Endothelial cell of umbilical vein (primary cell): ENCODE data around the gene TENM4. TPM values are rescaled to one million over a fixed set of nuclear protein-coding genes. Genes with fewer than 3 reads are reported as not detected.

Source experiments
- BruUV-seq: library from RNA; stranded (reverse); fragments of 400-500 nt; replicated peaks from 2 replicates; lab custom pipeline; 2021; lab: Mats Ljungman, UMichigan
- CTCF ChIA-PET: fragments of 300-600, 350-600 bp; sonication (Branson Sonifier 250); formaldehyde crosslinking; loops from one replicate; lab custom pipeline; 2021; ENCODE audit warnings: antibody characterized with exemption, inconsistent platforms; lab: Charles Lee
- POLR2A ChIA-PET: fragments of 300-600, 350-600 bp; sonication (Branson Sonifier 250); formaldehyde crosslinking; loops from one replicate; lab custom pipeline; 2021; ENCODE audit warnings: antibody characterized with exemption, inconsistent platforms; lab: Charles Lee
- DNase-seq: peaks from one replicate; pipeline ENCODE4 v3.0.0-alpha.2; 2011; ENCODE audit warnings: low read depth, low spot score
- FAIRE-seq: peaks from 2 replicates; lab custom pipeline; 2011; peaks lifted over from hg19 to GRCh38; lab: Jason Lieb, UNC
- H2AFZ ChIP-seq: 2 replicates; pipeline ENCODE4 v1.6.0; 2012; ENCODE audit warnings: low read depth, low read length, control low read depth, inconsistent platforms
- H3K27ac ChIP-seq: 2 replicates; pipeline ENCODE4 v1.5.1; 2011; ENCODE audit warnings: low read depth, mild to moderate bottlenecking, control low read depth, low read length, moderate library complexity; ENCODE audit not compliant: insufficient read depth
- H3K27me3 ChIP-seq, 2 experiments: 2 replicates each; pipeline versions ENCODE4 v1.6.0 to v1.6.1; 2011; ENCODE audit warnings: low read length in 2 of 2, mixed read lengths in 1 of 2; ENCODE audit not compliant: control insufficient read depth in 2 of 2, insufficient read depth in 2 of 2
- H3K36me3 ChIP-seq, 2 experiments: 2 replicates in 1 of 2; 3 replicates in 1 of 2; pipeline ENCODE4 v1.5.1; 2011; ENCODE audit warnings: low read length in 2 of 2, mild to moderate bottlenecking in 1 of 2, moderate library complexity in 1 of 2; ENCODE audit not compliant: control insufficient read depth in 2 of 2, insufficient read depth in 2 of 2; ENCODE audit errors: extremely low read depth in 1 of 2
- H3K4me1 ChIP-seq: 3 replicates; pipeline ENCODE4 v1.5.1; 2011; ENCODE audit warnings: mild to moderate bottlenecking, low read length; ENCODE audit not compliant: control insufficient read depth, insufficient read depth; ENCODE audit errors: extremely low read depth
- H3K4me2 ChIP-seq: 2 replicates; pipeline ENCODE4 v1.6.1; 2011; ENCODE audit warnings: low read length, control low read depth, mixed read lengths; ENCODE audit not compliant: insufficient read depth
- H3K4me3 ChIP-seq, 3 experiments: fragments of 200-600 bp in 1 of 3; sonication (generic), shearing (Covaris generic) in 1 of 3; replicated peaks in 1 of 3; 2 replicates each; pipeline ENCODE4 v1.5.1; 2011 to 2016; ENCODE audit warnings: control low read depth in 3 of 3, low read length in 3 of 3, mild to moderate bottlenecking in 2 of 3, inconsistent platforms in 1 of 3, low read depth in 1 of 3, moderate library complexity in 1 of 3; ENCODE audit not compliant: insufficient read depth in 1 of 3
- H3K79me2 ChIP-seq: 2 replicates; pipeline ENCODE4 v1.6.0; 2012; ENCODE audit warnings: low read length, inconsistent platforms; ENCODE audit not compliant: control insufficient read depth, insufficient read depth
- H3K9ac ChIP-seq: replicated peaks from 2 replicates; pipeline ENCODE3; 2011; ENCODE audit warnings: low read length, control low read depth; ENCODE audit not compliant: insufficient read depth; ENCODE audit errors: extremely low read depth
- H3K9me1 ChIP-seq: replicated peaks from 3 replicates; pipeline ENCODE4 v1.6.0; 2011; ENCODE audit warnings: mild to moderate bottlenecking, low read length; ENCODE audit not compliant: control insufficient read depth, insufficient read depth; ENCODE audit errors: extremely low read depth
- H3K9me3 ChIP-seq: replicated peaks from 2 replicates; pipeline ENCODE4 v1.5.1; 2012; ENCODE audit warnings: low read length, inconsistent platforms; ENCODE audit not compliant: control insufficient read depth, insufficient read depth
- H4K20me1 ChIP-seq: replicated peaks from 2 replicates; pipeline ENCODE3; 2011; ENCODE audit warnings: mild to moderate bottlenecking, low read length; ENCODE audit not compliant: control insufficient read depth, insufficient read depth; ENCODE audit errors: extremely low read depth
- CTCF ChIP-seq, 2 donors: IDR thresholded peaks; 1 replicate in 1 of 2; 2 replicates in 1 of 2; pipeline ENCODE4 v1.5.1; 2011; ENCODE audit warnings: low read length in 2 of 2, mild to moderate bottlenecking in 2 of 2, moderate library complexity in 2 of 2, control low read depth in 1 of 2, inconsistent platforms in 1 of 2, low read depth in 1 of 2; ENCODE audit not compliant: insufficient read depth in 1 of 2; ENCODE audit errors: extremely low read depth in 1 of 2
- EZH2 ChIP-seq: IDR thresholded peaks from 2 replicates; pipeline ENCODE4 v1.6.1; 2012; ENCODE audit warnings: borderline replicate concordance, low read depth, mild to moderate bottlenecking, moderate library complexity, low read length, inconsistent platforms; ENCODE audit not compliant: severe bottlenecking
- FOS ChIP-seq: IDR thresholded peaks from 2 replicates; pipeline ENCODE4 v1.6.1; 2011; ENCODE audit warnings: mild to moderate bottlenecking, low read length, moderate library complexity, borderline replicate concordance; ENCODE audit not compliant: insufficient read depth
- GATA2 ChIP-seq: IDR thresholded peaks from 2 replicates; pipeline ENCODE4 v1.7.0; 2011; ENCODE audit warnings: low read depth, mild to moderate bottlenecking, moderate library complexity, mixed read lengths, low read length; ENCODE audit not compliant: insufficient read length, insufficient read depth
- JUN ChIP-seq: IDR thresholded peaks from 2 replicates; pipeline ENCODE4 v1.6.1; 2011; ENCODE audit warnings: borderline replicate concordance, low read depth; ENCODE audit not compliant: insufficient read length, insufficient read depth
- MAX ChIP-seq: IDR thresholded peaks from 2 replicates; pipeline ENCODE4 v1.6.1; 2011; ENCODE audit not compliant: insufficient read depth, insufficient read length
- MYC ChIP-seq: IDR thresholded peaks from one replicate; pipeline ENCODE4 v1.6.1; 2011; ENCODE audit warnings: mild to moderate bottlenecking, low read depth, low read length
- POLR2A ChIP-seq: IDR thresholded peaks from 2 replicates; pipeline ENCODE4 v1.6.1; 2012; ENCODE audit warnings: low read depth, mild to moderate bottlenecking, control low read depth, low read length
- POLR2AphosphoS5 ChIP-seq: IDR thresholded peaks from 2 replicates; pipeline ENCODE4 v1.6.1; 2012; ENCODE audit warnings: low read depth, mild to moderate bottlenecking, control low read depth, low read length, moderate library complexity; ENCODE audit not compliant: insufficient read depth
- dilution Hi-C: fragments of 300-500 bp; cut with MboI; formaldehyde crosslinking; loops from one replicate; pipeline ENCODE4 v1.15.0; 2019; ENCODE audit warnings: low sequenced_read_pairs; ENCODE audit not compliant: extremely low pct_ligation_motif_present
- intact Hi-C: fragments of 100-400 bp; cut with micrococcal nuclease; formaldehyde crosslinking; loops from one replicate; pipeline ENCODE4 v1.10.0; 2022
- polyA plus RNA-seq, 4 experiments: library from polyadenylated mRNA; depleted of rRNA in 3 of 4; stranded (reverse) in 3 of 4; unstranded in 1 of 4; fragments of >200 nt; gene quantifications; 2 replicates each; pipeline versions ENCODE4 v1.2.1 to v1.2.3, GENCODE V29; 2011 to 2012; ENCODE audit warnings: missing spikeins in 1 of 4
- total RNA-seq: library from RNA; stranded (reverse); gene quantifications from 2 replicates; pipeline ENCODE4 v1.2.3, GENCODE V29; 2021

Gene TENM4
- total and polyA plus RNA-seq, 2 donors (not counting 3 experiments of a cell fraction or from before 2014, with no cell fraction given) = 0.06 to 0.27 TPM

- DNase-seq (no peak), FAIRE-seq (no peak)
- Histone ChIP-seq H3K27ac (no peak overlapping the region), H3K9me1 (no peaks in the 10 kb centered on the region), H3K4me2 (no peak overlapping the region), H3K4me3 (no peak overlapping the region), H3K9ac (no peak overlapping the region), H4K20me1 (no peaks in the 10 kb centered on the region), H3K36me3 (no peaks in the 10 kb centered on the region), H3K4me1 (no peaks in the 10 kb centered on the region), H2AFZ (no peak overlapping the region), H3K9me3 (no peaks in the 10 kb centered on the region), H3K27me3 (peaks cover 0 to 2% of the 10 kb centered on the region in 2 experiments), H3K79me2 (no peaks in the 10 kb centered on the region)
- POLR2A ChIA-PET = no interaction called here
- dilution Hi-C loops = no loop called here
- no TSS peak for BruUV-seq
- intact Hi-C loops = no loop called here
- no peak for TF ChIP-seq MYC
- TF ChIP-seq MAX = no peak
- no peak for TF ChIP-seq GATA2
- TF ChIP-seq EZH2 = no peak
- CTCF ChIA-PET = no interaction called here
Observed at GRCh38 chr11:78987748-78988147, 453.1 kb downstream of the TENM4 start.

GRCh38 chr11:78986305-78986704, 454.5 kb downstream of the TENM4 start:
- no peak overlapping the region for H3K9ac ChIP-seq
- no peaks in the 10 kb centered on the region for H4K20me1 ChIP-seq
- CTCF ChIA-PET = no interaction called here
- no peaks in the 10 kb centered on the region for H3K9me1 ChIP-seq
- no peaks in the 10 kb centered on the region for H3K36me3 ChIP-seq
- H3K27ac ChIP-seq = no peak overlapping the region
- peaks cover 0 to 1% of the 10 kb centered on the region in 2 experiments for H3K27me3 ChIP-seq
- DNase-seq (no peak), FAIRE-seq (no peak)
- no peak overlapping the region for H2AFZ ChIP-seq
- POLR2A ChIA-PET = no interaction called here
- H3K79me2 ChIP-seq = no peaks in the 10 kb centered on the region
- no peak overlapping the region for H3K4me3 ChIP-seq
- no peaks in the 10 kb centered on the region for H3K9me3 ChIP-seq
- H3K4me2 ChIP-seq = no peak overlapping the region
- TF ChIP-seq EZH2 (no peak), MAX (no peak), GATA2 (no peak), JUN (no peak), POLR2A (no peak), MYC (no peak), POLR2AphosphoS5 (no peak), FOS (no peak), CTCF (IDR thresholded peaks at IDR 0.05; ENCODE audit: extremely low read depth in 1 of 2, insufficient read depth in 1 of 2, low read depth in 1 of 2, low read length in 2 of 2) (no peak)
- BruUV-seq = no TSS peak
- H3K4me1 ChIP-seq = no peaks in the 10 kb centered on the region
- intact Hi-C loops (no loop called here), dilution Hi-C loops (no loop called here)
